ENCODE measurements around the gene CYP2B6.
"Not testable (repeated sequence)": the region's sequence is repeated elsewhere in the genome, so short reads cannot be mapped to it uniquely, and the experiment has no call there.

GRCh38 chr19:40965351-40965750, 25.7 kb upstream of the CYP2B6 start:
- not testable (repeated sequence) for TF ChIP-seq POLR2A (IDR thresholded peaks at IDR 0.05; ENCODE audit: low read depth, low read length); TAF1 (IDR thresholded peaks at IDR 0.05; ENCODE audit: borderline replicate concordance, low read depth, low read length)
